GM21786 (cell line): ENCODE measurements around the gene BMP8B.
"Not testable (repeated sequence)": the region's sequence is repeated elsewhere in the genome, so short reads cannot be mapped to it uniquely, and the experiment has no call there.

ENCODE experiments used
- ATAC-seq: cut with Tn5 transposase; IDR thresholded peaks from one replicate; pipeline ENCODE4 v1.9.1; 2021; ENCODE audit not compliant: unreplicated experiment

BMP8B gene

GRCh38 chr1:39816415-39817090, 27.9 kb upstream of the BMP8B start:
- ATAC-seq: peak; percentile 42

- no peak for ATAC-seq
Observed at GRCh38 chr1:39812913-39813312, 24.2 kb upstream of the BMP8B start.

GRCh38 chr1:39808784-39809517, 20.3 kb upstream of the BMP8B start:
- no peak for ATAC-seq

- no peak for ATAC-seq
Observed at GRCh38 chr1:39805385-39805784, 16.7 kb upstream of the BMP8B start.

- no peak for ATAC-seq
Observed at GRCh38 chr1:39802496-39803260, 14.0 kb upstream of the BMP8B start.

GRCh38 chr1:39800471-39800835, 11.8 kb upstream of the BMP8B start:
- ATAC-seq: no peak

GRCh38 chr1:39799770-39800470, 11.3 kb upstream of the BMP8B start:
- peak; percentile 55 for ATAC-seq

- ATAC-seq: peak; percentile 92
Observed at GRCh38 chr1:39798859-39799769, 10.4 kb upstream of the BMP8B start.

GRCh38 chr1:39795651-39796050, 7.0 kb upstream of the BMP8B start:
- no peak for ATAC-seq

- no peak for ATAC-seq
Observed at GRCh38 chr1:39791838-39792237, 3.2 kb upstream of the BMP8B start.

- ATAC-seq: no peak
Observed at GRCh38 chr1:39789571-39790110, 976 bp upstream of the BMP8B start.

- ATAC-seq: no peak
Observed at GRCh38 chr1:39788426-39788757, 273 bp downstream of the BMP8B start.

- ATAC-seq: not testable (repeated sequence)
Observed at GRCh38 chr1:39787964-39788363, 701 bp downstream of the BMP8B start.

GRCh38 chr1:39787468-39787867, 1.2 kb downstream of the BMP8B start:
- no peak for ATAC-seq

GRCh38 chr1:39787108-39787375, 1.6 kb downstream of the BMP8B start:
- not testable (repeated sequence) for ATAC-seq

- not testable (repeated sequence) for ATAC-seq
Observed at GRCh38 chr1:39786303-39787107, 2.2 kb downstream of the BMP8B start.

GRCh38 chr1:39782685-39783084, 6.0 kb downstream of the BMP8B start:
- not testable (repeated sequence) for ATAC-seq

GRCh38 chr1:39782103-39782502, 6.6 kb downstream of the BMP8B start:
- no peak for ATAC-seq

GRCh38 chr1:39781349-39781715, 7.3 kb downstream of the BMP8B start:
- no peak for ATAC-seq

- no peak for ATAC-seq
Observed at GRCh38 chr1:39779821-39780220, 8.8 kb downstream of the BMP8B start.
